Measurements from ENCODE around the gene SLC9C1. TPM values are rescaled to one million over a fixed set of nuclear protein-coding genes. Genes with fewer than 3 reads are reported as not detected.
A peak's percentile ranks its signal among the peaks of the same experiment; 100 is the strongest.

The SLC9C1 gene
- polyA plus RNA-seq, 10 donors = 0.11 to 1.2 (median 0.43) TPM

GRCh38 chr3:112307557-112307956 lies 13.5 kb upstream of the SLC9C1 start:
- no peak for DNase-seq

- DNase-seq = no peak
Observed at GRCh38 chr3:112306825-112307224, 12.8 kb upstream of the SLC9C1 start.

GRCh38 chr3:112304611-112305010 lies 10.6 kb upstream of the SLC9C1 start:
- DNase-seq = peak in 1 of 3 donors; percentile 16

- DNase-seq = peak; percentile 27 to 74 (median 44)
Observed at GRCh38 chr3:112303764-112304325, 9.8 kb upstream of the SLC9C1 start.

GRCh38 chr3:112302881-112303763 lies 9.1 kb upstream of the SLC9C1 start:
- DNase-seq = peak; percentile 11 to 73 (median 28)

GRCh38 chr3:112302150-112302830 lies 8.3 kb upstream of the SLC9C1 start:
- peak in 1 of 3 donors; percentile 12 for DNase-seq

- no peak for DNase-seq
Observed at GRCh38 chr3:112298781-112299180, 4.8 kb upstream of the SLC9C1 start.

- no peak for DNase-seq
Observed at GRCh38 chr3:112297714-112298113, 3.7 kb upstream of the SLC9C1 start.

GRCh38 chr3:112289011-112289410 lies 5.0 kb downstream of the SLC9C1 start:
- no peak for DNase-seq

GRCh38 chr3:112280266-112280665 lies 13.8 kb downstream of the SLC9C1 start:
- no peak for DNase-seq

GRCh38 chr3:112273536-112273935 lies 20.5 kb downstream of the SLC9C1 start:
- DNase-seq = no peak

- DNase-seq = no peak
Observed at GRCh38 chr3:112261742-112262141, 32.3 kb downstream of the SLC9C1 start.

GRCh38 chr3:112260563-112260962 lies 33.5 kb downstream of the SLC9C1 start:
- DNase-seq = no peak

GRCh38 chr3:112253301-112253971 lies 40.6 kb downstream of the SLC9C1 start:
- DNase-seq = no peak

- no peak for DNase-seq
Observed at GRCh38 chr3:112247900-112248299, 46.1 kb downstream of the SLC9C1 start.

- DNase-seq = no peak
Observed at GRCh38 chr3:112247350-112247749, 46.7 kb downstream of the SLC9C1 start.

GRCh38 chr3:112233083-112233482 lies 60.9 kb downstream of the SLC9C1 start:
- DNase-seq = no peak

GRCh38 chr3:112231727-112232126 lies 62.3 kb downstream of the SLC9C1 start:
- no peak for DNase-seq

GRCh38 chr3:112230033-112230432 lies 64.0 kb downstream of the SLC9C1 start:
- no peak for DNase-seq

GRCh38 chr3:112228786-112229185 lies 65.2 kb downstream of the SLC9C1 start:
- DNase-seq = no peak

- no peak for DNase-seq
Observed at GRCh38 chr3:112200317-112200666, 93.7 kb downstream of the SLC9C1 start.

GRCh38 chr3:112199622-112200316 lies 94.2 kb downstream of the SLC9C1 start:
- no peak for DNase-seq
